Epidermal melanocyte (primary cell): ENCODE data around the gene SPRR2A.
"Not testable (repeated sequence)": the region's sequence is repeated elsewhere in the genome, so short reads cannot be mapped to it uniquely, and the experiment has no call there.

ENCODE experiments used
- DNase-seq: peaks from one replicate; pipeline ENCODE4 v3.0.0; 2011; ENCODE audit warnings: low spot score; ENCODE audit not compliant: insufficient read length

SPRR2A gene

GRCh38 chr1:153057375-153057774 is at the start of gene SPRR2A:
SPRR2A (minus strand) TSS chr1:153057512; CDS start chr1:153056735, 777 bp downstream.
- DNase-seq, result no peak

GRCh38 chr1:153100245-153100644 is 42.9 kb upstream of the SPRR2A start:
- DNase-seq, result no peak

GRCh38 chr1:153099461-153100045 is 42.2 kb upstream of the SPRR2A start:
- no peak for DNase-seq

GRCh38 chr1:153095764-153096163 is 38.5 kb upstream of the SPRR2A start:
- DNase-seq, result no peak

- no peak for DNase-seq
Measured at GRCh38 chr1:153094426-153094825, 37.1 kb upstream of the SPRR2A start, which contains the start of gene SPRR2E. SPRR2E (minus strand) TSS chr1:153094526; CDS start chr1:153093751, 775 bp downstream.

GRCh38 chr1:153087652-153088051 is 30.3 kb upstream of the SPRR2A start:
- no peak for DNase-seq

GRCh38 chr1:153081736-153082135 is 24.4 kb upstream of the SPRR2A start:
- no peak for DNase-seq

- no peak for DNase-seq
Measured at GRCh38 chr1:153072806-153073726, 15.8 kb upstream of the SPRR2A start.

GRCh38 chr1:153071511-153071910 is 14.2 kb upstream of the SPRR2A start, which contains the start of gene SPRR2B:
SPRR2B (minus strand) TSS chr1:153071611; CDS start chr1:153070839, 772 bp downstream.
- no peak for DNase-seq

GRCh38 chr1:153070243-153070642 is 12.9 kb upstream of the SPRR2A start:
- no peak for DNase-seq

- no peak for DNase-seq
Measured at GRCh38 chr1:153058826-153059784, 1.8 kb upstream of the SPRR2A start.

- DNase-seq, result no peak
Measured at GRCh38 chr1:153058154-153058553, 842 bp upstream of the SPRR2A start.

- DNase-seq, result not testable (repeated sequence)
Measured at GRCh38 chr1:153056111-153056510, 1.2 kb downstream of the SPRR2A start.

- DNase-seq, result no peak
Measured at GRCh38 chr1:153049211-153049610, 8.1 kb downstream of the SPRR2A start.

GRCh38 chr1:153040950-153041631 is 16.2 kb downstream of the SPRR2A start, which contains the start of gene SPRR2D:
SPRR2D (minus strand) TSS chr1:153041120; CDS start chr1:153040346, 774 bp downstream.
- DNase-seq, result no peak

GRCh38 chr1:153035211-153035610 is 22.1 kb downstream of the SPRR2A start:
- no peak for DNase-seq

- no peak for DNase-seq
Measured at GRCh38 chr1:153032677-153033308, 24.5 kb downstream of the SPRR2A start.

- DNase-seq, result no peak
Measured at GRCh38 chr1:153032073-153032472, 25.2 kb downstream of the SPRR2A start.

- no peak for DNase-seq
Measured at GRCh38 chr1:153030895-153031294, 26.4 kb downstream of the SPRR2A start, which contains the start of gene SPRR1B. SPRR1B (plus strand) TSS chr1:153031203; CDS start chr1:153032346, 1,143 bp downstream.

GRCh38 chr1:153028766-153029165 is 28.5 kb downstream of the SPRR2A start:
- no peak for DNase-seq
